ENCODE measurements around the gene SCN4A. TPM values are rescaled to one million over a fixed set of nuclear protein-coding genes. Genes with fewer than 3 reads are reported as not detected.

Gene SCN4A
- total and polyA plus RNA-seq, 2 experiments from 2014 or later, result 0.07 TPM; not detected in 1

DNA sequence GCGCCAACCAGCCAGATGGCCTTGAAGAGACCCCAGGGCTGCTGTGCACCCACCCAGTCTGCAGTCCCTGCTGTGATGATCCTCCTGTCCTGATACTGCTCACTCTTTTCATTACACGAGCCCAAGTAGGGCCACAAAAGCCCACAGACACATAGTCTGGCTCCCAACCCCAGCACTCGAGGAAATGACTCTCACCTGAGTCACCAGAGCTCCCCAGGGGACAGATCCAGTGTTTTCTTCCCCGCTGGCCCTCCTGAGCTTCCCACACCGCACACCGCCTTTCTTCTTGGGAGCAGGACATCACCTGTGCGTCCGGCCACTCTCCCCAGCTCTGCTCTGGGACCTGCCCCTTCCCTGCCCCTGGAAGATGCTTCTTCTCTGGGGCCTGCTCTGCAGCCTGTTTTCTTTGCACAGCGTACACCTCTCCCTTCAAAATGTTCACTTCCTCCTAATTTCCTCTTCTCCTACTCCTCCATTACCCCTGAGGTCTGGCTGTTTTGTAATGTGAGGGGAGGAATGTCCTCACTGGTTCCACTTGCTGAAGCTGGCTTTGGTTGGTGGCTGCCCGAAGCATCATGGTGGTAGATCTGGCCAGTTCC, 2.0 kb upstream of the SCN4A start:
- H2AFZ ChIP-seq, result no peak overlapping the region
- H3K4me3 ChIP-seq, result no peak overlapping the region
- no peaks in the 10 kb centered on the region for H3K79me2 ChIP-seq
- H3K27ac ChIP-seq, result no peak overlapping the region
- 74% methylated on average over 10 of the region's 10 CpGs for WGBS (ENCODE audit: low lambda C conversion rate, missing lambda C conversion rate)
- peaks cover 9% of the 10 kb centered on the region for H3K27me3 ChIP-seq
- TF ChIP-seq EZH2phosphoT487 (IDR thresholded peaks at IDR 0.05; ENCODE audit: low read depth, severe bottlenecking, unreplicated experiment) (no peak), EZH2 (IDR thresholded peaks at IDR 0.05; ENCODE audit: borderline replicate concordance) (no peak)
- TF ChIP-seq, protein P1, sequence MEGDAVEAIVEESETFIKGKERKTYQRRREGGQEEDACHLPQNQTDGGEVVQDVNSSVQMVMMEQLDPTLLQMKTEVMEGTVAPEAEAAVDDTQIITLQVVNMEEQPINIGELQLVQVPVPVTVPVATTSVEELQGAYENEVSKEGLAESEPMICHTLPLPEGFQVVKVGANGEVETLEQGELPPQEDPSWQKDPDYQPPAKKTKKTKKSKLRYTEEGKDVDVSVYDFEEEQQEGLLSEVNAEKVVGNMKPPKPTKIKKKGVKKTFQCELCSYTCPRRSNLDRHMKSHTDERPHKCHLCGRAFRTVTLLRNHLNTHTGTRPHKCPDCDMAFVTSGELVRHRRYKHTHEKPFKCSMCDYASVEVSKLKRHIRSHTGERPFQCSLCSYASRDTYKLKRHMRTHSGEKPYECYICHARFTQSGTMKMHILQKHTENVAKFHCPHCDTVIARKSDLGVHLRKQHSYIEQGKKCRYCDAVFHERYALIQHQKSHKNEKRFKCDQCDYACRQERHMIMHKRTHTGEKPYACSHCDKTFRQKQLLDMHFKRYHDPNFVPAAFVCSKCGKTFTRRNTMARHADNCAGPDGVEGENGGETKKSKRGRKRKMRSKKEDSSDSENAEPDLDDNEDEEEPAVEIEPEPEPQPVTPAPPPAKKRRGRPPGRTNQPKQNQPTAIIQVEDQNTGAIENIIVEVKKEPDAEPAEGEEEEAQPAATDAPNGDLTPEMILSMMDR (IDR thresholded peaks at IDR 0.05; ENCODE audit: poor library complexity), result no peak
- H3K4me1 ChIP-seq (ENCODE audit: insufficient read depth), result no peaks in the 10 kb centered on the region
- H3K4me2 ChIP-seq, result no peak overlapping the region
- H3K9me2 ChIP-seq (replicated peaks; ENCODE audit: insufficient read depth), result no peaks in the 10 kb centered on the region
- DNase-seq (ENCODE audit: low spot score), result no peak
- no peaks in the 10 kb centered on the region for H3K9me3 ChIP-seq (ENCODE audit: low read depth)
- H3K36me3 ChIP-seq (replicated peaks; ENCODE audit: insufficient read depth, low read depth), result no peaks in the 10 kb centered on the region
- H4K20me1 ChIP-seq (ENCODE audit: insufficient read depth, poor library complexity, severe bottlenecking), result no peaks in the 10 kb centered on the region

- Histone ChIP-seq H3K4me2 (no peak overlapping the region), H3K9me3 (ENCODE audit: low read depth) (no peaks in the 10 kb centered on the region), H4K20me1 (ENCODE audit: insufficient read depth, poor library complexity, severe bottlenecking) (no peaks in the 10 kb centered on the region), H3K79me2 (no peaks in the 10 kb centered on the region), H2AFZ (no peak overlapping the region), H3K4me1 (ENCODE audit: insufficient read depth) (no peaks in the 10 kb centered on the region), H3K36me3 (replicated peaks; ENCODE audit: insufficient read depth, low read depth) (no peaks in the 10 kb centered on the region), H3K27ac (no peak overlapping the region), H3K27me3 (peaks cover 9% of the 10 kb centered on the region), H3K9me2 (replicated peaks; ENCODE audit: insufficient read depth) (no peaks in the 10 kb centered on the region), H3K4me3 (no peak overlapping the region)
- DNase-seq (ENCODE audit: low spot score), result no peak
- WGBS (ENCODE audit: low lambda C conversion rate, missing lambda C conversion rate), result 80% methylated on average over 12 of the region's 12 CpGs
- TF ChIP-seq, protein P1 (IDR thresholded peaks at IDR 0.05; ENCODE audit: poor library complexity), result no peak
- TF ChIP-seq EZH2 (IDR thresholded peaks at IDR 0.05; ENCODE audit: borderline replicate concordance) (no peak), EZH2phosphoT487 (IDR thresholded peaks at IDR 0.05; ENCODE audit: low read depth, severe bottlenecking, unreplicated experiment) (no peak)
These were observed 1.3 kb upstream of the SCN4A start for GRCh38 chr17:63973930-63974593.

DNA sequence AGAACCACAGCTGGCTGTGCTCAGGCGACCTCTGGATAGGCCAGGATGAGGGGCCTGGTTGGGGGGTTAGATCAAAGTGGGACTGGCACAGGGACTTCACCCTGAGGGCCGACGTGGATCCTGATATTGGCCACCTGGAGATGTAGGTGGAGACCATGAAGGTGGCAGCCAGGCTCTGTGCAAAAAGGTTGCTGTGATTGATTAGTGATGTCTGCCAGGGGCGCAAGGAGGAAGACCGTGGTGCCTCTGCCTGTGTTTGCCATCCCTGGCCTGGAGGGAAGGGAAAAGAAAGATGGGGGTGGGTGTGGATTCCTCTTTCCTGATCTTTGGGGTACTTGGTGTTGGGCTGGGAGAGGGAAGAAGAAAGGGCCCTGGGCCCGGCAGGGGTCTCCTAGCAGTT, 529 bp upstream of the SCN4A start:
- 92% methylated on average over 6 of the region's 6 CpGs for WGBS (ENCODE audit: low lambda C conversion rate, missing lambda C conversion rate)
- Histone ChIP-seq H3K79me2 (no peaks in the 10 kb centered on the region), H3K9me3 (ENCODE audit: low read depth) (no peaks in the 10 kb centered on the region), H3K4me2 (no peak overlapping the region), H3K27ac (no peak overlapping the region), H3K36me3 (replicated peaks; ENCODE audit: insufficient read depth, low read depth) (no peaks in the 10 kb centered on the region), H4K20me1 (ENCODE audit: insufficient read depth, poor library complexity, severe bottlenecking) (no peaks in the 10 kb centered on the region), H2AFZ (no peak overlapping the region), H3K27me3 (peaks cover 9% of the 10 kb centered on the region), H3K4me1 (ENCODE audit: insufficient read depth) (no peaks in the 10 kb centered on the region), H3K9me2 (replicated peaks; ENCODE audit: insufficient read depth) (no peaks in the 10 kb centered on the region), H3K4me3 (no peak overlapping the region)
- TF ChIP-seq, protein P1 (IDR thresholded peaks at IDR 0.05; ENCODE audit: poor library complexity), result no peak
- TF ChIP-seq EZH2 (IDR thresholded peaks at IDR 0.05; ENCODE audit: borderline replicate concordance) (no peak), EZH2phosphoT487 (IDR thresholded peaks at IDR 0.05; ENCODE audit: low read depth, severe bottlenecking, unreplicated experiment) (no peak)
- no peak for DNase-seq (ENCODE audit: low spot score)
